Karpas-422 (cell line): ENCODE measurements around the gene SPRED2. TPM values are rescaled to one million over a fixed set of nuclear protein-coding genes. Genes with fewer than 3 reads are reported as not detected.

Source experiments
- DNase-seq: peaks from one replicate; pipeline ENCODE4 v3.0.0-alpha.2; 2015
- H2AFZ ChIP-seq: fragments of 200-600 bp; sonication (generic); 2 replicates; pipeline ENCODE4 v1.6.1; 2014; ENCODE audit warnings: antibody characterized with exemption, low read length, mixed read lengths
- H3K27ac ChIP-seq: fragments of 200-600 bp; sonication (generic); 2 replicates; pipeline ENCODE4 v1.5.1; 2014; ENCODE audit warnings: mild to moderate bottlenecking, low read length, moderate library complexity
- H3K27me3 ChIP-seq: fragments of 200-600 bp; sonication (generic); 2 replicates; pipeline ENCODE4 v1.6.1; 2014; ENCODE audit warnings: low read length, mixed read lengths
- H3K36me3 ChIP-seq: fragments of 200-600 bp; sonication (generic); 2 replicates; pipeline ENCODE4 v1.6.1; 2014; ENCODE audit warnings: low read length, mixed read lengths; ENCODE audit not compliant: insufficient read depth
- H3K4me1 ChIP-seq: fragments of 200-600 bp; sonication (generic); 2 replicates; pipeline ENCODE4 v1.6.1; 2014; ENCODE audit warnings: mild to moderate bottlenecking, low read length, mixed read lengths
- H3K4me2 ChIP-seq: fragments of 200-600 bp; sonication (generic); 2 replicates; pipeline ENCODE4 v1.6.1; 2014; ENCODE audit warnings: low read length, low read depth, mild to moderate bottlenecking; ENCODE audit not compliant: poor library complexity, severe bottlenecking
- H3K4me3 ChIP-seq: fragments of 200-600 bp; sonication (generic); 2 replicates; pipeline ENCODE4 v1.5.1; 2014; ENCODE audit warnings: mild to moderate bottlenecking, antibody characterized with exemption, low read length, mixed read lengths
- H3K79me2 ChIP-seq: fragments of 200-600 bp; sonication (generic); 2 replicates; pipeline ENCODE4 v1.6.1; 2014; ENCODE audit warnings: mild to moderate bottlenecking, low read length, mixed read lengths
- H3K9ac ChIP-seq: fragments of 200-600 bp; sonication (generic); 2 replicates; pipeline ENCODE4 v1.6.0; 2014; ENCODE audit warnings: low read length
- H3K9me2 ChIP-seq: fragments of 200-600 bp; sonication (generic), shearing (Covaris generic); replicated peaks from 2 replicates; pipeline ENCODE4 v1.6.0; 2014; ENCODE audit warnings: mild to moderate bottlenecking, low read length, moderate library complexity; ENCODE audit not compliant: insufficient read depth
- H3K9me3 ChIP-seq: fragments of 300-700, 200-600 bp; sonication (generic); 2 replicates; pipeline ENCODE4 v1.6.1; 2014; ENCODE audit warnings: low read length, mixed read lengths
- H4K20me1 ChIP-seq: fragments of 200-600 bp; sonication (generic); 2 replicates; pipeline ENCODE4 v1.6.1; 2014; ENCODE audit warnings: mild to moderate bottlenecking, antibody characterized with exemption, low read length, low read depth; ENCODE audit not compliant: insufficient read depth
- total RNA-seq: library from RNA; depleted of rRNA; stranded (reverse); fragments of >200 nt; shearing (Covaris generic); gene quantifications from 2 replicates; pipeline ENCODE4 v1.2.3, GENCODE V29; 2014; ENCODE audit warnings: low replicate concordance; rRNA removed

Gene SPRED2
- total RNA-seq, 1 experiment from 2014 or later, result 11.9 TPM

DNA sequence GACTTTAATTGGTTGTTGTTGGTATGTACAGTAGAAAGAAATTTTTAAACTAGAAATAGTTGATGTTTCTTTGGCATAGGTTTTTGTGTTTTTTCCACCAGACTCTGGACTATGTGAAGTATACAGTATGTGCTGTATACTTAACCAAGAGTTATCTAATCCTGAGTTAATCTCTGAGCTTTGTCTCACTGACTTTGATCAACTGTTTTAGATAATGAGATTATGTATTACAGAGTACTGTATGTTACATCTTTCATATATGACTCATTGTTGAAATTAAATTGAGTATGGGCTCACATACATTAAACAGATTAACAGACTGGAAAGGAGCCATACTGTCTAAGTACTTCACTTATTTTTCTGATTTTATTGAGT lies 166.7 kb downstream of the SPRED2 start:
- Histone ChIP-seq H4K20me1 (peaks cover 62% of the 10 kb centered on the region), H3K4me1 (peaks cover 9% of the 10 kb centered on the region), H2AFZ (no peak overlapping the region), H3K4me3 (no peak overlapping the region), H3K9me3 (no peaks in the 10 kb centered on the region), H3K9ac (no peak overlapping the region), H3K27me3 (no peaks in the 10 kb centered on the region), H3K79me2 (peaks cover 37% of the 10 kb centered on the region), H3K9me2 (no peaks in the 10 kb centered on the region), H3K36me3 (peaks cover 70% of the 10 kb centered on the region), H3K4me2 (no peak overlapping the region), H3K27ac (no peak overlapping the region)
- no peak for DNase-seq

DNA sequence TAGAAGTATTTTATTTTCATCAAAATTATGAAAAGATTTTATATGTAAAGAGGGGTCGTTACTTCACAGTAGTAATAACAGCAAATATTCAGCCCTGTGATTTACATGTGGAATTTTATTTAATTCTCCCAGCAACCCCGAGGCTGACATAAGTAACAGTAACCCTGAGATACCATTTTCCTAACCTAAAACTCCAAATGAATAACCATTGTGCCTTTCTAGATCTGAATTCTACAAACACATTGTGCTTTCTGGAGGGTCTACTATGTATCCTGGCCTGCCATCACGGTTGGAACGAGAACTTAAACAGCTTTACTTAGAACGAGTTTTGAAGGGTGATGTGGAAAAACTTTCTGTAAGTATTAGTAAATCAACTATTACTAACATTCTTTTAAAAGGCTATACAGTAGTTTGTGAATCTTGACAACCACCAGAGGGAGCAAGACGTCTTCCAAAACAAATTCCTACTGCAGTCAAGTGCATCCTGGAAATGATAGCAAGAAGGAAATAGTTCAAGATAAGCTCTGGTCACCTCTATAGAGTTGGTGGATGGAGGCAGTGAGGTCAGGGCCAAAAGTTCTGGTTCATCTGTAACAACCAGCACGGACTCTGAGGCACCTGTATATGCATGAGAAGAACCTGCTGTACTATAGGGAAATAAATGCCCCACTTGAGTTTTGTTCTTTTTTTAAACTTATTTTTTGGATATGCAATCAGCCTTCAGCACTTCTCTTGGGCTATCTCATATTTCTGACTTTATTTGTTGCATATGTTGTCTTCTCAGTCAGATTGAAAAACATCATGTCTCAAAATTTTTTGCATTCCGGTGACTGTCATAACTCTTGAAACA lies 167.4 kb downstream of the SPRED2 start:
- DNase-seq, result peak; percentile 66
- no peak overlapping the region for H2AFZ ChIP-seq
- H3K27me3 ChIP-seq, result no peaks in the 10 kb centered on the region
- no peaks in the 10 kb centered on the region for H3K9me2 ChIP-seq
- no peak overlapping the region for H3K4me3 ChIP-seq
- peaks cover 43% of the 10 kb centered on the region for H3K79me2 ChIP-seq
- H3K4me1 ChIP-seq, result peaks cover 12% of the 10 kb centered on the region
- peaks cover 67% of the 10 kb centered on the region for H4K20me1 ChIP-seq
- H3K36me3 ChIP-seq, result peaks cover 69% of the 10 kb centered on the region
- H3K27ac ChIP-seq, result no peak overlapping the region
- no peak overlapping the region for H3K9ac ChIP-seq
- no peaks in the 10 kb centered on the region for H3K9me3 ChIP-seq
- no peak overlapping the region for H3K4me2 ChIP-seq

DNA sequence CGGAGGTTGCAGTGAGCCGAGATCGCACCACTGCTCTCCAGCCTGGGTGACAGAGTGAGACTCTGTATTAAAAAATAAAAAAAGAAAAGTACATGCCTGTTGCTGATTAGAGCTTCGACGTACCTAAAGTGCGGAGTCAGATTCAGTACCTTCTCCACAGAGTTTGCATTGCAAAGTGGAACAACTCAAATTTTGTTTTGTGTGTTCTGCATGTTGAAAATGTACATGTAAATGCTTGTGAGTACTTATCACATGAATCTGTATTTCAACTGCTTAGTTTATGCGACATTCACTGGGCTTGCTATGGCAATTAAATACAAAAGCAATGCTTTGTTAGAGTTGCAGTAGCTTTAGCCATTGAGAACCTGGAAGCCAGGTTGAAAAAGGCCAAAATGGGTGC lies 168.4 kb downstream of the SPRED2 start:
- peaks cover 76% of the 10 kb centered on the region for H4K20me1 ChIP-seq
- H3K9me2 ChIP-seq, result no peaks in the 10 kb centered on the region
- no peak overlapping the region for H3K9ac ChIP-seq
- H3K4me1 ChIP-seq, result peaks cover 23% of the 10 kb centered on the region
- peaks cover 70% of the 10 kb centered on the region for H3K36me3 ChIP-seq
- no peak for DNase-seq
- H3K9me3 ChIP-seq, result no peaks in the 10 kb centered on the region
- no peak overlapping the region for H3K4me2 ChIP-seq
- no peak overlapping the region for H3K4me3 ChIP-seq
- H3K79me2 ChIP-seq, result peaks cover 54% of the 10 kb centered on the region
- no peak overlapping the region for H2AFZ ChIP-seq
- H3K27me3 ChIP-seq, result no peaks in the 10 kb centered on the region
- H3K27ac ChIP-seq, result no peak overlapping the region

DNA sequence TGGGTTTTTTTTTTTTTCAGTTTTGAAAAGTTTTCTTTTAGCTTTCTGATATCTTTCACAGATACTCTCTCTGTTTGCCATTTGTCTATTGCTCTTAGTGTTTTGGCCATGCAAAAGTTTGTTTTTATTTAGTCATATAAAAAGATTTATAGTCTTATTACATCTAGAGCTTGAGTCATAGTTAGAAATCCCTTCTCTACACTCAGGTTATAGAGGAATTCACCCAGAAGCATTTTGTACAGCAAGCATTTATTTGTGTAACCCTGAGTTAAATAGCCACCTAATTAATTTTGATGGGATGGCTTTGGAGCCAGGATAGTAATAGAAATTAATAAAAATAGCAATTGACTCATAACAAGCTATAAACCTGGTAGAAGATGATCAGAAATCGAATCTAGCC lies 169.1 kb downstream of the SPRED2 start:
- H4K20me1 ChIP-seq, result peaks cover 80% of the 10 kb centered on the region
- H3K27ac ChIP-seq, result no peak overlapping the region
- no peak overlapping the region for H2AFZ ChIP-seq
- peaks cover 30% of the 10 kb centered on the region for H3K4me1 ChIP-seq
- no peak overlapping the region for H3K4me3 ChIP-seq
- no peaks in the 10 kb centered on the region for H3K9me3 ChIP-seq
- H3K9ac ChIP-seq, result no peak overlapping the region
- H3K9me2 ChIP-seq, result no peaks in the 10 kb centered on the region
- H3K27me3 ChIP-seq, result no peaks in the 10 kb centered on the region
- peaks cover 61% of the 10 kb centered on the region for H3K79me2 ChIP-seq
- DNase-seq, result no peak
- peaks cover 69% of the 10 kb centered on the region for H3K36me3 ChIP-seq
- H3K4me2 ChIP-seq, result no peak overlapping the region

DNA sequence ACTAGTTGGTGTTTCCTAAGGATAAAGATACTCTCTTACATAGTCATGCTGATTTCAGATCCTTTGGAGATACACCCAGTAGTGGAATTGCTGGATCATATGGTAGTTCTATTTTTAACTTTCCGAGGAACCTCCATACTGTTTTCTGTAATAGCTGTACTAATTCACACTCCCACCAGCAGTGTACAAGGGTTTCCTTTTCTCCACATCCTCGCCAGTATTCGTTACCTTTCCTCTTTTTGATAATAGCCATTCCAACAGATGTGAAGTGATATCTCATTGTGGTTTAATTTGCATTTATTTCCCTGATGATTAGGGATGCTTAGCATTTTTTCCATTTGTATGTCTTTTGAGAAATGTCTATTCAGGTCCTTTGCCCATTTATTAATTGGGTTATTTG lies 170.7 kb downstream of the SPRED2 start:
- no peaks in the 10 kb centered on the region for H3K9me2 ChIP-seq
- no peaks in the 10 kb centered on the region for H3K9me3 ChIP-seq
- H2AFZ ChIP-seq, result no peak overlapping the region
- H3K27me3 ChIP-seq, result no peaks in the 10 kb centered on the region
- peaks cover 59% of the 10 kb centered on the region for H3K36me3 ChIP-seq
- H3K4me2 ChIP-seq, result no peak overlapping the region
- peaks cover 75% of the 10 kb centered on the region for H4K20me1 ChIP-seq
- H3K9ac ChIP-seq, result no peak overlapping the region
- no peak overlapping the region for H3K4me3 ChIP-seq
- H3K27ac ChIP-seq, result no peak overlapping the region
- peaks cover 70% of the 10 kb centered on the region for H3K79me2 ChIP-seq
- H3K4me1 ChIP-seq, result peaks cover 33% of the 10 kb centered on the region
- no peak for DNase-seq

Other genes with a start within 250 kb of the SPRED2 start
- gene ACTR2, start 204.8 kb downstream of the SPRED2 start, total RNA-seq, result 155 and 228 TPM in 2 replicates